C4-2B (cell line): Measurements from ENCODE around the gene B3GAT1.

ENCODE experiments used
- H3K27ac ChIP-seq: fragments of 450-650 bp; 2 replicates; pipeline ENCODE4 v1.5.1; 2017
- CTCF ChIP-seq: fragments of 450-650 bp; conservative IDR thresholded peaks from 2 replicates; pipeline ENCODE4 v1.5.1; 2017; ENCODE audit warnings: mild to moderate bottlenecking
- ZFX ChIP-seq: fragments of 450-650 bp; IDR thresholded peaks from 2 replicates; pipeline ENCODE4 v1.6.1; 2017

B3GAT1 gene

GRCh38 chr11:134333946-134334345 lies 78.1 kb downstream of the B3GAT1 start:
- TF ChIP-seq CTCF (no peak), ZFX (no peak)
- no peak overlapping the region for H3K27ac ChIP-seq

- TF ChIP-seq CTCF, result no peak
- TF ChIP-seq ZFX, result no peak
- H3K27ac ChIP-seq, result no peak overlapping the region
Observed at GRCh38 chr11:134333312-134333711, 78.7 kb downstream of the B3GAT1 start.

GRCh38 chr11:134332782-134333181 lies 79.3 kb downstream of the B3GAT1 start:
- TF ChIP-seq ZFX (no peak), CTCF (no peak)
- H3K27ac ChIP-seq, result peak overlapping the region; percentile 64

- H3K27ac ChIP-seq, result peak overlapping the region; percentile 64
- TF ChIP-seq CTCF (peak; percentile 44), ZFX (peak; percentile 42)
Observed at GRCh38 chr11:134332189-134332631, 79.8 kb downstream of the B3GAT1 start.

DNA sequence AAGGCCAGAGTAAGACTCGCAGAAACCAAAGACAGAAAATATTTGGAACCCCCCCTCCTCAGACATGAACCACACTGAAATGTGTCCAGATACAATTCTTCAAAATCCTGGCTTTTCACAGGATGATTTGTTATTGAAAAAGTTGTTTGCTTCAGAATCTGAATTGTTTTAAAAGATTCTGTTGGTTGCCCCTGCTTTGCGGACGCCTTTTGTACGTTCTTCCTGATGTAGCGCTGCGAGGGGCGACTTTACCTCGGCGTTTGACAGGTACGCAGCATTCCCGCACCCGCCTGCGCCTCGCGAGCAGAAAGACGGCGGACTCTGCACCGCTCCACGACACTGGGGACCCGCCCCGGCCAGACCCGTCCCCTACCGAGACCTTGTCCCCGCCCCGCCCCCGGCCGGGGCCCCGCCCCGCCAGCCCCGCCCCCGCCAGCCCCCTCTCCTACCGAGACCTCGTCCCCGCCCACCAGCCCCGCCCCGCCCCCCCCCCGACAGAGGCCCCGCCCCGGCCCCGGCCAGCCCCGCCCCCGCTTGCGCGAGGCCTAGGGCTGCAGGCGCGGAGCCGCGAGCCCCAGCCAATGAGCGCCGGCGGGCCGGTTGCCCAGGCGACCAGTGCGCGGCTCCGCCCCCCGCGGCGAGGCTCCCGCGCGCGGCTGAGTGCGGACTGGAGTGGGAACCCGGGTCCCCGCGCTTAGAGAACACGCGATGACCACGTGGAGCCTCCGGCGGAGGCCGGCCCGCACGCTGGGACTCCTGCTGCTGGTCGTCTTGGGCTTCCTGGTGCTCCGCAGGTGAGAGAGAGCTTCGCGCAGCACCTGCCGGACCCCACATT lies 80.5 kb downstream of the B3GAT1 start, which contains the start of gene GLB1L2:
Gene GLB1L2, plus strand, starts transcription at position 635 of the 835 bp plus-strand sequence. Its CDS starts 74 bp downstream, at position 709.
- TF ChIP-seq CTCF, result no peak
- no peak; the same call in 1 of the 2 replicates for TF ChIP-seq ZFX
- peak within 1 kb of the TSS; percentile 64 for H3K27ac ChIP-seq

GRCh38 chr11:134330611-134331353 lies 81.3 kb downstream of the B3GAT1 start:
- TF ChIP-seq CTCF (no peak), ZFX (no peak)
- H3K27ac ChIP-seq, result no peak overlapping the region
